Activated T-helper 1 cell treated with Interleukin-2 at 50 U/mL for 16 hours (primary cell): ENCODE measurements around the gene TPD52L1.

Experiments
- DNase-seq: peaks from one replicate; pipeline ENCODE4 v3.0.0-alpha.2; 2020; ENCODE audit warnings: low read depth

TPD52L1 gene

GRCh38 chr6:125211352-125211751 is 57.8 kb downstream of the TPD52L1 start:
- no peak for DNase-seq

GRCh38 chr6:125212377-125212776 is 58.8 kb downstream of the TPD52L1 start:
- DNase-seq, result no peak

- DNase-seq, result no peak
Measured at GRCh38 chr6:125213939-125214338, 60.4 kb downstream of the TPD52L1 start.

GRCh38 chr6:125215252-125215819 is 61.8 kb downstream of the TPD52L1 start:
- no peak for DNase-seq

GRCh38 chr6:125216015-125216414 is 62.4 kb downstream of the TPD52L1 start:
- DNase-seq, result no peak

GRCh38 chr6:125217369-125217768 is 63.8 kb downstream of the TPD52L1 start:
- DNase-seq, result no peak

- DNase-seq, result no peak
Measured at GRCh38 chr6:125217992-125218391, 64.4 kb downstream of the TPD52L1 start.

- DNase-seq, result no peak
Measured at GRCh38 chr6:125219361-125219895, 65.9 kb downstream of the TPD52L1 start.

- DNase-seq, result no peak
Measured at GRCh38 chr6:125220712-125221111, 67.1 kb downstream of the TPD52L1 start.

GRCh38 chr6:125222531-125223455 is 69.2 kb downstream of the TPD52L1 start:
- no peak for DNase-seq

- no peak for DNase-seq
Measured at GRCh38 chr6:125224231-125224861, 70.8 kb downstream of the TPD52L1 start.

- DNase-seq, result no peak
Measured at GRCh38 chr6:125227244-125227643, 73.7 kb downstream of the TPD52L1 start.

- no peak for DNase-seq
Measured at GRCh38 chr6:125228981-125229479, 75.5 kb downstream of the TPD52L1 start.

- no peak for DNase-seq
Measured at GRCh38 chr6:125230674-125231073, 77.1 kb downstream of the TPD52L1 start.

GRCh38 chr6:125231133-125231532 is 77.6 kb downstream of the TPD52L1 start:
- DNase-seq, result no peak

GRCh38 chr6:125231574-125232343 is 78.2 kb downstream of the TPD52L1 start:
- DNase-seq, result no peak

- no peak for DNase-seq
Measured at GRCh38 chr6:125232466-125232865, 78.9 kb downstream of the TPD52L1 start.

GRCh38 chr6:125233202-125233601 is 79.6 kb downstream of the TPD52L1 start:
- no peak for DNase-seq

GRCh38 chr6:125236536-125237327 is 83.2 kb downstream of the TPD52L1 start:
- DNase-seq, result no peak

- DNase-seq, result no peak
Measured at GRCh38 chr6:125237764-125238163, 84.2 kb downstream of the TPD52L1 start.

- DNase-seq, result no peak
Measured at GRCh38 chr6:125245109-125245508, 91.5 kb downstream of the TPD52L1 start.
